ENCODE measurements around the gene ARRDC5. TPM values are rescaled to one million over a fixed set of nuclear protein-coding genes. Genes with fewer than 3 reads are reported as not detected.
"Not testable (repeated sequence)": the region's sequence is repeated elsewhere in the genome, so short reads cannot be mapped to it uniquely, and the experiment has no call there.

Gene ARRDC5
- total RNA-seq, 1 experiment from 2014 or later, result not detected

DNA sequence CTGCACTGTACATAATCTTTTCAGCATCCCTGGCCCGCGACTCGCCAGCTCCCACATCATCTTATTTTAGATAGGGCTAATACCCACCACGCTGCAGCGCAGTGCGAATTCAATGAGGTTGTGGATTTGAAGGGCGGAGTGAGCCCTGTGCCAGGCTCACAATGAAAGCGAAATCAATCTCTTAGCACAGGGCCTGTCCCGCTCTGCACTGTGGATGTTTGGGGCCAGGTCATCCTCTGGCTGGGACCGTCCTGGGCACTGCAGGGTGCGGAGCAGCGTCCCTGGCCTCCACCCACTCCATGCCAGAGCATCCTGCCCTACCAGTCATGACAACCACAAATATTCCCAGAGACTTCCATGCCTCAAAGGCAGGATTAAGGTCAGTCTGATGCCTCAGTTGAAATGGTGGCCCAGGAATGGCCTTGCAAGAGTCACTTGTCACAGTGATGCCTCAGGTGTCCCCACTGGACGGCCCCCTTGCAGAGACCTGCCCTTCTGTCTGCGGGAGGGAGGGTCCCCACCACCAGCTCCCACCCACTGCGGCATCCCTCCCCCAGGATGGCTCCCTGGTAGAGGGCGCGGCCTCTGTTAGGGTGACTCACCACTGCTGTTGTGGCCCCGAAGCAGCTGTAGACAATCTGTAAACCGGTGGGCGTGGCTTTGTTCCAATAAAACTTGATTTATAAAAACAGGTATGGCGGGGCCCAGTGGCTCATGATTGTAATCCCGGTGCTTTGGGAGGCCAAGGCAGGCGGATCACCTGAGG, 12.2 kb upstream of the ARRDC5 start:
- no peaks in the 10 kb centered on the region for H3K9me3 ChIP-seq (replicated peaks)
- no peak overlapping the region for H3K4me3 ChIP-seq
- H3K27me3 ChIP-seq, result no peaks in the 10 kb centered on the region
- H3K36me3 ChIP-seq, result peaks cover 87% of the 10 kb centered on the region
- peak overlapping the region; percentile 57 for H3K27ac ChIP-seq
- H3K4me1 ChIP-seq, result peaks cover 30% of the 10 kb centered on the region
- DNase-seq, result peak; percentile 79 to 80

GRCh38 chr19:4913996-4914735, 11.5 kb upstream of the ARRDC5 start:
- H3K4me1 ChIP-seq, result peaks cover 30% of the 10 kb centered on the region
- no peaks in the 10 kb centered on the region for H3K9me3 ChIP-seq (replicated peaks)
- no peaks in the 10 kb centered on the region for H3K27me3 ChIP-seq
- DNase-seq, result no peak
- peaks cover 80% of the 10 kb centered on the region for H3K36me3 ChIP-seq
- H3K27ac ChIP-seq, result no peak overlapping the region
- H3K4me3 ChIP-seq, result no peak overlapping the region

- peaks cover 62% of the 10 kb centered on the region for H3K36me3 ChIP-seq
- DNase-seq, result peak; percentile 45 to 62
- no peaks in the 10 kb centered on the region for H3K27me3 ChIP-seq
- no peak overlapping the region for H3K27ac ChIP-seq
- peak overlapping the region; percentile 97 for H3K4me3 ChIP-seq
- no peaks in the 10 kb centered on the region for H3K9me3 ChIP-seq (replicated peaks)
- H3K4me1 ChIP-seq, result peaks cover 44% of the 10 kb centered on the region
Measured at GRCh38 chr19:4911786-4912672, 9.3 kb upstream of the ARRDC5 start.

DNA sequence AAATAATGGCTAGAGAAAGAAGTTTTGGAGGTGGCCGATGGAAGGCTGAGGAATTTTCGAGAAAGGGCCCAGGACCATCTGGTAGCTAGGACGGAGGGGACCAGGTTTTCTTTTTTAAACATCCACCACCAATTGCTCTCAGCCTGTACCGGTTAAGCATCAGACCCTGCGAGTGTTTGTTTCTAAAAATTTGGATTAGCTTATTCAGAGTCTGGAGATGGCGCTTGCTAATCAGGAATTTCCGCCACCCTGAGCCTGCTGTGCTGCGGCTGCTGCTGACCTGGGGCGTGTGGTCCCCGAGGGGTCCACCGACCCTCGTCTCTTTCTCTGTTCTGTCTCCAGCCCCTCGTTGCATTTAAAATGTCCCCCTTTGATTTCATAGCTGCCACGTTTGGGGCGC, 8.6 kb upstream of the ARRDC5 start:
- DNase-seq, result no peak
- no peak overlapping the region for H3K27ac ChIP-seq
- H3K27me3 ChIP-seq, result no peaks in the 10 kb centered on the region
- H3K36me3 ChIP-seq, result peaks cover 56% of the 10 kb centered on the region
- H3K4me3 ChIP-seq, result peak overlapping the region; percentile 97
- H3K9me3 ChIP-seq (replicated peaks), result no peaks in the 10 kb centered on the region
- peaks cover 44% of the 10 kb centered on the region for H3K4me1 ChIP-seq

- H3K27me3 ChIP-seq, result no peaks in the 10 kb centered on the region
- H3K4me1 ChIP-seq, result peaks cover 43% of the 10 kb centered on the region
- peaks cover 50% of the 10 kb centered on the region for H3K36me3 ChIP-seq
- H3K9me3 ChIP-seq (replicated peaks), result no peaks in the 10 kb centered on the region
- H3K27ac ChIP-seq, result peak overlapping the region; percentile 19; the same call in 1 of the 2 replicates
- H3K4me3 ChIP-seq, result peak overlapping the region; percentile 97
- peak; percentile 21 to 45 for DNase-seq
Measured at GRCh38 chr19:4910594-4911281, 8.0 kb upstream of the ARRDC5 start.

DNA sequence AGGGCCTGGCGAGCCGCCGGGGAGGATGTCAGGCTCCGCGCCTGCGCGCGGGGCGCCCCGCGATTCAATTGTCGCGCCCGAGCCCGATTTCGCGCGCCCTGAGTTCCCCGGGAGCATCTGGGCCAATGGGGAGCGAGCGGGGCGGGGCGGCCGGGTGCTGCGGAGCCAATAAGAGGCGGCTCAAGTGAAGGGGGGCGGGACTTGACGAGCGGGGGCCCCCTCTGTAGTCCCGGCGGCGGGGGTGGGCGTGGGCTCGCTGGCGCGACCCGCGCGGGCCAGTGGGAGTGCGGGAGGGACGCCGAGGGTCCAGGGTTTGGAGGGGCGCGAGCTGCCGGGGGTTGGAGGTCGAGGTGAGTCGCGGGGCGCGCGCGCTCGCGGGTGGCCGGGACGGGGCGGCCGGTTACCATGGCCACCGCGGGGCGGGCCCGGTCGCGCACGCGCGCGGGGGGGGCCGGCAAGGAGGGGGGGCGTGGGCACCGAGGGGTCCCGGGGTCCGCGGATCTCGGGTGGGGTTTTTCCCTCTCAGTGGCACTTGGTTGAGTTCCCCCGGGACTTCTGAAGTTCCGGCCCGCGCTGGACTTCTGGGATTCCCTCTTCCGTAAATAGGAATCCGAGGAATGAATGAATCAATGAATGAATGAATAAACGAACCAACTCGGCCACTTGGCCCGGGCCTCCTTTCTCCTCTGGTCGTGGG, 7.3 kb upstream of the ARRDC5 start:
- Histone ChIP-seq H3K4me1 (peaks cover 36% of the 10 kb centered on the region), H3K27ac (peak overlapping the region; percentile 94), H3K27me3 (no peaks in the 10 kb centered on the region), H3K4me3 (peak overlapping the region; percentile 97), H3K36me3 (peaks cover 43% of the 10 kb centered on the region), H3K9me3 (replicated peaks) (no peaks in the 10 kb centered on the region)
- DNase-seq, result peak; percentile 95

DNA sequence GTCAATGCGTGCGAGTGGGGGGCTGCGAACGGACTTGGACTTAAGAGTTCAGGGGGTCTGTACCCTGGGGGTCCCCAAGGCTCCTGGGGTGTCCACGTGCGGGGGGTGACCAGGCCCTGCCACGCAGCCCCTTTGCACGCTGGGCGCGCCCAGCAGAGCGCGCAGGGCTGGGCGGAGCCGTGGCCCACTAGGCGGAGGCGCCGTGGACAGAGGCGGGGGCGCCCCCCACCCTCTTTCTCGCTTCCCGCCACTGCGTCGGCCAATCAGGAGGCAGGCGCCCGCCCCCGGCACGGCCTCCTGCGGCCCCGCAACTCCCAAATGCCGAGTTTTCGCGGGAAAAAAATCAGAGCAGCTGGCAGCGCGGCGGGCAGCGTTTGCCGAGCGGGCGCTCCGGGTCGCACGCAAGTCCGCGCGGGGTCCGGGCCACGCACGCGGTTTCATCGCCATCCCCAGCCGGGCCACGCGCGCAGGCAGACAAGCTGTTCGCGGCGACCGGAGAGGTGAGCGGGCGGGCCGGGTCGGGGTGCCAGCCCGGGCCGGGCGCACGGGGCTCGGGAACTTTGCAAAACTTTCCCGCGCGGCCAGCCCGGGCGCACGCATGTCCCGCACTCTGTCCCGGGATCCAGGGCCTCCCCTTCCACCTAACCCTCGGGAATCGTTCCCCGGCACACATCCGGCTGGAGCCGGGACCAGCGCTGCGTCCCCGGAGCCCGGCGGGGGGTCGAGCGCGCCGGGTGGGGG, 6.6 kb upstream of the ARRDC5 start, which contains the start of gene UHRF1:
TSS of gene UHRF1 (plus strand) at position 346 of the 741 bp plus-strand sequence. CDS start 1,385 bp downstream, outside the sequence.
- Histone ChIP-seq H3K27ac (peak within 1 kb of the TSS; percentile 94), H3K36me3 (peaks cover 38% of the 10 kb centered on the region), H3K4me1 (peaks cover 30% of the 10 kb centered on the region), H3K4me3 (peak within 1 kb of the TSS; percentile 97), H3K9me3 (replicated peaks) (no peaks in the 10 kb centered on the region), H3K27me3 (no peaks in the 10 kb centered on the region)
- peak; percentile 90 for DNase-seq

DNA sequence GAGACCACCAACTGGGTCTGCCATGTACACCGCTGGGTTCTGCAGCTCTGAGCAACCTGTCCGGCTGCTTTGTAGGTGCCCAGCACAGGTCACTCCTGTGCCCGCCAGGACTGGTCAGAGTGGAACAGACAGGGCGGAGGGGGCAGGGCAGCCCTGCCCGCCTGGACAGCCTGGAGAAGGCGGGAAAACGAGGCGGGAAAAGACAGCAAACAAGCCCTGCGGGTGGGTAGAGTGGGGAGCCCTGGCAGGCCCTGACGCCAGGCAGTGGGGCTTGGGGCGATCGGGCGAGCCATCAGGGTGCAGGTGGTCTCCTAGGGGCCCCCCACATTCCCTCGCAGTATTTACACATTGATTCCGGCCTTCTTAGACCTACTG, 6.1 kb upstream of the ARRDC5 start:
- Histone ChIP-seq H3K27me3 (no peaks in the 10 kb centered on the region), H3K9me3 (replicated peaks) (no peaks in the 10 kb centered on the region), H3K36me3 (peaks cover 32% of the 10 kb centered on the region), H3K4me3 (peak overlapping the region; percentile 97), H3K27ac (peak overlapping the region; percentile 94), H3K4me1 (peaks cover 27% of the 10 kb centered on the region)
- DNase-seq, result peak; percentile 70 to 72

GRCh38 chr19:4908360-4908759, 5.7 kb upstream of the ARRDC5 start:
- Histone ChIP-seq H3K4me3 (peak overlapping the region; percentile 97), H3K27ac (peak overlapping the region; percentile 94), H3K27me3 (no peaks in the 10 kb centered on the region), H3K36me3 (peaks cover 30% of the 10 kb centered on the region), H3K4me1 (peaks cover 27% of the 10 kb centered on the region), H3K9me3 (replicated peaks) (no peaks in the 10 kb centered on the region)
- peak; percentile 78 to 88 for DNase-seq

DNA sequence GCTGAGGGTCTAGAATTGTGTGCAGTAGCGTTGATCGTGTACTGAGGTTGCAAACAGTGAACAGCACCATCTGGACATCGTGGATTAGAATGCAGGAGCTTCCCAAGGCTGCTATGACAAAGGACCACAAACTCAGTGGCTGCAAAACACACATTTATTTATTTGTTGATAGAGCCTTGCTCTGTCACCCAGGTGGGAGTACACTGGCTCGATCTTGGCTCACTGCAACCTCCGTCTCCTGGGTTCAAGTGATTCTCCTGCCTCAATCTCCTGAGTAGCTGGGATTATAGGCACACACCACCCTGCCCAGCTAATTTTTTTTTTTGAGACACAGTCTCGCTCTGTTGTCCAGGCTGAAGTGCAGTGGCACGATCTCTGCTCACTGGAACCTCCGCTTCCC, 4.3 kb upstream of the ARRDC5 start:
- Histone ChIP-seq H3K27ac (no peak overlapping the region), H3K4me1 (peaks cover 20% of the 10 kb centered on the region), H3K4me3 (no peak overlapping the region), H3K9me3 (replicated peaks) (no peaks in the 10 kb centered on the region), H3K27me3 (no peaks in the 10 kb centered on the region), H3K36me3 (peaks cover 17% of the 10 kb centered on the region)
- no peak for DNase-seq

DNA sequence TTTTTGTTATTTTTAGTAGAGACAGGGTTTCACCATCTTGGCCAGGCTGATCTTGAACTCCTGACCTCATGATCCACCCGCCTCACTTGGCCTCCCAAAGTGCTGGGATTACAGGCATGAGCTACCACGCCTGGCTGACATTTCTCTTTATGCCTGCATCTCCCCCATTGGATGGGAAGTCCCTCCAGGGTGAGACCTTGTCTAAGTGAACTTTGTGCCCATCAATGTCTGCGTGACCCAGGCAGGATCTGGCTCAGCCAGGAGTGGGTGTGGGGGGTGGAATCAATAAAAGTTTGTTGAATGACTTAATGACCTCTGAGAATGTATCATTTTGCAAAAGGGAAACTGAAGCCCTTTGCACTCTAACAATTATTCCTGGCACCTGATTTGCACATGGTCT, 1.8 kb upstream of the ARRDC5 start:
- Histone ChIP-seq H3K4me3 (no peak overlapping the region), H3K27me3 (no peaks in the 10 kb centered on the region), H3K9me3 (replicated peaks) (no peaks in the 10 kb centered on the region), H3K36me3 (no peaks in the 10 kb centered on the region), H3K27ac (no peak overlapping the region), H3K4me1 (peaks cover 15% of the 10 kb centered on the region)
- no peak for DNase-seq

DNA sequence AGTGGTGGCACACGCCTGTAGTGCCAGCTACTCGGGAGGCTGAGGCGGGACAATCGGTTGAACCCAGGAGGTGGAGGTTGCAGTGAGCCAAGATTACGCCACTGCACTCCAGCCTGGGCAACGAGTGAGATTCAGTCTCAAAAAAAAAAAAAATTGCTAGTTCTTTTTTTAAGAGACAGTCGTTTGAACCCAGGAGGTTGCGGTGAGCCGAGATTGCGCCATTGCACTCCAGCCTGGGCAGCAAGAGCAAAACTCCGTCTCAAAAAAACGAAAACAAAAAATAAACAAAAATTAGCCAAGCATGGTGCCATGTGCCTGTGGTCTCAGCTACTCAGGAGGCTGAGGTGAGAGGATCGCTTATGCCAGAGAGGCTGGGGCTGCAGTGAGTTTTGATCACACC, 1.8 kb downstream of the ARRDC5 start:
- H3K9me3 ChIP-seq (replicated peaks); H3K27me3 ChIP-seq; H3K36me3 ChIP-seq; H3K4me3 ChIP-seq; DNase-seq; H3K27ac ChIP-seq: not testable (repeated sequence)
- H3K4me1 ChIP-seq, result peaks cover 13% of the 10 kb centered on the region

DNA sequence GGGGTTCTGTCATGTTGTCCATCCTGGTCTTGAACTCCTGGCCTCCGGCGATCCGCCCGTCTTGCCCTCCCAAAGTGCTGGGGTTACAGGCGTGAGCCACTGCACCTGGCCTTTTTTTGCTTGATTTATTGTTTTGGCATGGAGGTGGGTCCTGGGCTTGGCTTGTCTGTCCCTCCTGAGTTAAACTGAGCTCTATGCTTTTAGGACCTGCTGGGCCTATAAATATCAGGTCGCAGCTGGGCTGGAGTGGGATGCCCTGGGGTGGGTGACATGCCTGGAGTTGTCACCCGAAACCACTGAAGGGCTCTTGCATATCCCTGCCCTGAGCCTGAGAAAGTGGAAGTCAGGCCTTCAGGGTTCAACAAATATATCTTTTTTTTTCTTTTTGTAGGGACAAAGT, 5.5 kb downstream of the ARRDC5 start:
- DNase-seq, result peak; percentile 25 to 58
- Histone ChIP-seq H3K9me3 (replicated peaks) (no peaks in the 10 kb centered on the region), H3K4me1 (peaks cover 18% of the 10 kb centered on the region), H3K4me3 (no peak overlapping the region), H3K27me3 (no peaks in the 10 kb centered on the region), H3K27ac (no peak overlapping the region), H3K36me3 (no peaks in the 10 kb centered on the region)
